Stimulated activated CD8-positive, alpha-beta memory T cell treated with anti-CD3 and anti-CD28 coated beads, Interleukin-15, amount 100 ng/mL, for 4 hours (primary cell): Measurements from ENCODE around the gene REX1BD.
"Not testable (repeated sequence)": the region's sequence is repeated elsewhere in the genome, so short reads cannot be mapped to it uniquely, and the experiment has no call there.

Source experiments
- DNase-seq, 2 donors: peaks; one replicate each; pipeline ENCODE4 v3.0.0-alpha.2; 2020; ENCODE audit warnings: low read depth in 2 of 2

The REX1BD gene

GRCh38 chr19:18577365-18577914, 11.2 kb upstream of the REX1BD start:
- no peak for DNase-seq

GRCh38 chr19:18580311-18580710, 8.3 kb upstream of the REX1BD start:
- no peak for DNase-seq

- no peak for DNase-seq
Observed at GRCh38 chr19:18586306-18586705, 2.3 kb upstream of the REX1BD start.

GRCh38 chr19:18587561-18587960, 1.0 kb upstream of the REX1BD start:
- no peak for DNase-seq

GRCh38 chr19:18587962-18588610, 512 bp upstream of the REX1BD start:
- no peak for DNase-seq

GRCh38 chr19:18589380-18590272, 1.0 kb downstream of the REX1BD start:
- peak in 1 of 2 donors; percentile 55 for DNase-seq

GRCh38 chr19:18590273-18591272, 2.0 kb downstream of the REX1BD start:
- DNase-seq, result no peak

- no peak for DNase-seq
Observed at GRCh38 chr19:18591735-18592385, 3.3 kb downstream of the REX1BD start.

- not testable (repeated sequence) for DNase-seq
Observed at GRCh38 chr19:18592732-18593131, 4.1 kb downstream of the REX1BD start.

GRCh38 chr19:18593367-18594095, 4.9 kb downstream of the REX1BD start:
- DNase-seq, result no peak

- DNase-seq, result peak; percentile 51 to 57
Observed at GRCh38 chr19:18594096-18594823, 5.7 kb downstream of the REX1BD start.

- DNase-seq, result no peak
Observed at GRCh38 chr19:18594824-18595373, 6.3 kb downstream of the REX1BD start.

- DNase-seq, result no peak
Observed at GRCh38 chr19:18595475-18595874, 6.9 kb downstream of the REX1BD start.

GRCh38 chr19:18596752-18597157, 8.2 kb downstream of the REX1BD start:
- no peak for DNase-seq

- DNase-seq, result no peak
Observed at GRCh38 chr19:18597809-18598660, 9.4 kb downstream of the REX1BD start.

GRCh38 chr19:18599485-18599884, 10.9 kb downstream of the REX1BD start:
- DNase-seq, result no peak

GRCh38 chr19:18600692-18601397, 12.2 kb downstream of the REX1BD start:
- not testable (repeated sequence) for DNase-seq

GRCh38 chr19:18601875-18602274, 13.3 kb downstream of the REX1BD start:
- DNase-seq, result no peak
